GM18502 (cell line): ENCODE measurements around the gene KCNK17.

ENCODE experiments used
- ATAC-seq: cut with Tn5 transposase; IDR thresholded peaks from one replicate; pipeline ENCODE4 v1.9.1; 2021; ENCODE audit warnings: mild to moderate bottlenecking; ENCODE audit not compliant: unreplicated experiment, poor library complexity

KCNK17 gene, protein sequence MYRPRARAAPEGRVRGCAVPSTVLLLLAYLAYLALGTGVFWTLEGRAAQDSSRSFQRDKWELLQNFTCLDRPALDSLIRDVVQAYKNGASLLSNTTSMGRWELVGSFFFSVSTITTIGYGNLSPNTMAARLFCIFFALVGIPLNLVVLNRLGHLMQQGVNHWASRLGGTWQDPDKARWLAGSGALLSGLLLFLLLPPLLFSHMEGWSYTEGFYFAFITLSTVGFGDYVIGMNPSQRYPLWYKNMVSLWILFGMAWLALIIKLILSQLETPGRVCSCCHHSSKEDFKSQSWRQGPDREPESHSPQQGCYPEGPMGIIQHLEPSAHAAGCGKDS

DNA sequence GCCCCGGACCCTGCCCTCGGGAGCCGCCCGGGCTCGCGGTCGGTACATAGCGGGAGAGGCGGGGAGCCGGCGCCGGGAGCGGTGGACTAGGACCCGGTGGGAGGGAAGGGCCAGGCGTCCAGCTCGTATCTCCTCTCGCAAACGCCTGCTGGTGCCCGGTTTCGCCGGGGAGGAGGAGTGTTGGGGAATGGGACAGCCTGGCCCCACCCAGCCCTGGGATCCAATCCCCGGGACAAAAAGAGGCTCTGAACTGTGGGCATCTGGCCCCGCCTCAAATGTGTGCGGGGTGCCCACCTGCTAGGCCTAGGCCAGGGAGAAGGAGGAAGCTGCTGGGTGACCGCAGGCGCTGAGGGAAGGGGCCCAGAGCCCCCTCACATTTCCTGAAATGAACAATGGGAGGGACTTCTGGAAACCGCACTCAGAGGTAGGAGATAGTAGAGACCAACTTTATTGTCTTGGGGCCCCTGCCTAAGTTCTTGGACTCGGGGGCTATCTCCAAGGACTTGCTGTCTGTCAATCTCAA lies at the start of gene KCNK17:
Gene KCNK17, minus strand, starts transcription at position 147 of the 523 bp plus-strand sequence. Its CDS starts 99 bp downstream, at position 48.
- ATAC-seq = no peak

DNA sequence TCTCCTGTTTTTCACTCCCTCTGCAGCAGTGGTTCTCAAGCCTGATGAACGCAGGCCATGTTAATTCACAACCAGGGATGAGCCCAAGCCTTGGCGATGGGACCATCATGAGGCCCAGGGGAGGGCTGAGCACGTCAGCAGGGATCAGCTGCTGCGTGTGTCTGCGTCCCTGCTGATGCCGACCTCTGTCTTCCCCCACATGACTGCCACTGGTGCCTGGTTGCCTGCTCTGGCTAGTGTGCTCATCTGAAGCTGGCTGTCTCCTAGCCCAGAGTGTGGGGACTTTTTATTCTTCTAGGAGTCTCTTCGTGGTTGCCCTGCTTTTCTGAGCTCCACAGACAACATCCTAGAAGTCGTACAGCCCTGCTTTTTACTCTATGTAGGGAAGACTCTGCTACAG lies 49.1 kb upstream of the KCNK17 start:
- no peak for ATAC-seq

DNA sequence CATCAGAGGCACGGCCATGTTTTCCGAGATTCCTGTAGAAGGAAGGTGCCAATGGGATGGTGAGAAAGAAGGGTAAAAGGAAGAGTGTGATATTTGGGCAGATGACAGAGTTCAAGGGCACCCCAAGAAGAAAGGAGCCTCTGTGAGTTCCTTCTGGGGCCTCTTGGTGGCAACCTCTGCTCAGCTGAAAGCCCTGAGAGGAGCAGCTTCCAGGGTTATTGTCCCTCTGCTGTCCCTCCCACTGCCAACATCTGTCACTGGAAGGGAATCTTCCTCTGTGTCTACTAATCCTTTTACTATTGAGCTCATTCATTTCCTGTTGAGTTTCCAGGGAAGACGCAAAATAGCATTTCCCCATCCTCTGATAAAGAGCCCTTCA lies 48.3 kb upstream of the KCNK17 start:
- ATAC-seq = no peak

DNA sequence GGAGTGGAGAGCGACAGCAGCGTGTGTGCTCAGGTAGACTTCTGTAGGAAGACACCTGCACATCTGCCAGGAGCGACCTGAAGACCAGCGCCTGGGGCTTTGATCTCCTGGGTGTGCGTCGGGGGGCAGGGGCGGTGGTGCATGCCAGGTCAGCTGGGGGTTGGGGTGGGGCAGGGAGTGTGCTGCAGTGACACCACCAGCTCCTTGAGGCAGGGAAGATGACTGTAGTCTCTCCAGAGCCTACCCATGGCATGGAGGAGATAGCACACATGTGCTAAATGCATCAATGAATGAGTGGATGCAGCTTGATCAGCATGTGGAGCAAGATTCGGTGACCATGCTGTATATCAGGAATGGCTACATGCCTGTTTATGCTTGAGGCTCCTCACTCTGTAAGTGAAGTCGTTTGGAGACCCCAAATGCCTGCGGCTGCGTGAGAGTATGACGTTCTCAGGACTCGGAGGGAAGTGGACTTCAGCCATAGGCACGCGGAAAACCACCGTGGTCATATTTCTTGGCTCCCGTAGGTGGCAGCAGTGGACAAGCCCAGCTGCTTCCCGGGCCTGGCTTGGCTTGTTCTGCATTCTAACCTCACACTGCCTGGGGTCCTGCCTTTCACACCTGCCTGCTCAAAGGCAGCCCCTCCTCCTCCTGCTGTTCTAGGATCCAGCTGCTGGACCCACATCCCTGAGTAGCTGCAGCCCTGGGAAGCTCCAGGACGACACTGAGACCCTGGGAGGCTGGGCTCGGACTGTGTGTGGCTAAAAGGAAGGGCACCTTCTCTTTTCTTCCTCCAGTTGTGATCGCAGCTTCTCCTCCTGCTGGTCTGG lies 47.7 kb upstream of the KCNK17 start:
- ATAC-seq = no peak

DNA sequence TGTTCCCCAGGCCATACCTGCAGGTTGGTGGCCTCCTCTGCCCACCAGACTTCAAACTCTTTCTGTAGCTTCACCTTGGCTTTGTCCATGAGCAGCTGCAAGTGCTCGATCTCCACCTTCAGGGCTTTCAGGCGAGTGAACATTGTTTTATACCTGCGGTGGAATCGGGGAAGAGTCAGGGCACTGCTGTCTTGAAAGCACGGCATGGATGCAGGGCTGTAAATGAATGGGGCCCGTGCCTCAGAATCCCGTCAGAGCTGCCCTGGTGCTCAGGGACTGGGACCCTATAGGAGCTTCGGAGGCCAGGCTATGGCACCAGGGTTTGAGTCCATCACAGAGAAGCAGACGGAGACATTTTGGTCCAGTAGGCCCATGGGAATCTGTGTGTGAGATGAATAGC lies 46.2 kb upstream of the KCNK17 start:
- ATAC-seq = no peak

DNA sequence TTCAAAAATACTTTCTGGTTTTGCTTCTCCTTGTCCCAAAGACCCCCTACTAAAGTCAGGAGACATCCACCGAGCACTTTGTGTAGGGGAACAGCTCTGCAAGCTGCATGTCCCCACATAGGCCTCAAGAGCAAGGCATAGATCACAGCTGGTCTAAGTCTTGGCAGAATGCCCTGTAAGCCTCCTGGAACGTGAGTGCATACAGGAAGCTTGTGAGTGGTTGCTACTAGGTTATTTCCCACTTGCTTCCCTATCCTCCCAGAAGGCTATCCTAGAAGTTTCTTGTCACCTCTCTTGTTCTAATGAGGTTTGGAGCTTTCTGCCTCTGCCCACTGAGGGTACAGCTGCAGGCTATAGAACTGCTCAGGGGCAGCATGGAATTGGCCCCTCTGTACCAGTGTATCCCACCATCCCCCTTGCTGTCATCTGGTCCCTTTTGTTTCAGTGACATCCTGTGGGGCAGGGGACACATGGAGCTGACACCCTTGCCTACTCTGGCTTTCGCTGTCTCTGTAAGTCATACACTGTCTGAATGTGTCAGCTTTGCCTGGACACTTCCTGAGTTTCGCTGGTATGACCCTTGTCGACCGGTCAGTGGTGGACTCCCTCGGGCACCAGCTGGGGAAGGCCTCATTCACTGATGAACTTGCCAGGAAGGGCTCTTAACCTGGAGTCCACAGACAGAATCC lies 43.9 kb upstream of the KCNK17 start:
- no peak for ATAC-seq

DNA sequence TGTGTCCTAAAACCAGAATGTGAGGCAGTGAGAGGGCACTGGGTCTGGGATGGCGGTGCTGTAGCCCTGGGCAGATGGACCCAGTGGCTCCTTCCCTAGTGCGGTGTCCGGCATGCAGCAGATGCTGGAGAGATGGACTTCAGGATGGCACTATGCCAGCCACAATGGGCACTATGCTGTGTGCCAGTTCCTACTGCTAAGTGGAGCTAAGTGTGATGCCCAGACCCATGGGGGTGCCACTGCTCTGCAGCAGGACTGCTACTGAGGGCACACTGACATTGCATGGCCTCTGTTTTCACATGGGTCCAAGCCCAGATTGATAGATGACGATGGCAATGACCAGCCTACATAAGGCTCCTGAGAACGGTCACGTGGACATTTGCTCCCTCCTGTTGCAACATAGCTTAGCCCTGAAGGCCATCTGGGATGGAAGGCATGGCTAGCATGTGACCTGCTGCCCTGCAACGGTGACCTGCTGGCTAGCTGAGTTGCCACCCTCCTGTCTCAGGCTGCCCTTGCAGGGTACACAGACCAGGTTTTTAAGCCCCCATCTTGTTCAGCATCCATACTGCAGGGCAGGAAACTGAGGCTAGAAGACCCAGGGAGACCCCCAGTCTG lies 39.6 kb upstream of the KCNK17 start:
- no peak for ATAC-seq

DNA sequence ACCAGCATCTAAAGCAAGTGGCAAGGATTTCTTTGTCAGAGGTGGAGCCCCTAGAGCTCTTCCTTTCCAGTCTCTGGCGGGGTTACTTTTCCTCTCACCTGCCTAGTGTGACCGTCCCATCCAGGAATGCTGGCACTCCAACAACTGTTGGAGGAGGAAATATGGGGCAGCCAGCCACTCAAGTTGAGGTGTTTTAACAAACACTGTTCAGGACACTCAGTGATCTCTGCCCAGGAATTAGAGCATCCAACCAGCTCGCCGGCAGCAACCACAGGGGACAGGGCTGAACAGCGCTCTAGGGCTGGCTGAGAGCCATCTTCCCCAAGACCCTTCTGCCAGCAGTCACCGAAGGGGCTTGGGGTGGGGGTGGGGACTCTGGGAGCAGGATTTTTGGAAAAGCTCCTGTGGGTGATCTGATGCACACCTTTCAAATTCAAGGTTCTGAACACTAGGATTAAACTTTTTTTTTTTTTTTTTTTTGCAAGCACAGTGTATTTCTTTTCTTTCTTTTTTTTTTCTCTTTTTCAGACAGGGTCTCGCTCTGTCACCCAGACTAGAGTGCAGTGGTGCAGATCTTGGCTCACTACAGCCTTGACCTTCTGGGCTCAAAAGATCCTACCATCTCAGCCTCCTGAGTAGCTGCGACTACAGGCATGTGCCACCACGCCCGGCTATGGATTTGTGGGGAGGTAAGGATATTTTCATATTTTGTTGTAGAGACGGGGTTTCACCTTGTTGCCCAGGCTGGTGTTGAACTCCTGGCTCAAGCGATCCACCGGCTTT lies 36.7 kb upstream of the KCNK17 start:
- no peak for ATAC-seq

DNA sequence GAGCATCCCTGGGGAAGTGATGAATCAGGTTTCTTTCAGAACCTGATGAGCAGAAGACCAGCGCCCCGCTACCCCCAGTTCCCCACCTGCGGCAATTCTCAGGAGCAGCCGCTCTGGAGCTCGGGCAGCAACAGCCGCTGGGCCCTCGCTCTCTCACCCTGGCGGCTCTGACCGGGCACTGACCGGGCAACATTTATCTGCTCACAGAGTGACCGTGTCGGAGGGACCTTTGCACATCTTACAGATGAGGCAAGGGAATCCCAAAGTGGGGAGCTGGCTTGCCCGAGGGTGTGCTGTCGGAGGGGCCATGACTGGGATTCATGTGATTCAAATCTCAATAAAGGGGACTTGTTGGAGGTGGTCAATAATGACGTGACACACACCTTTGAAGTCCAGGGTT lies 34.5 kb upstream of the KCNK17 start:
- ATAC-seq = no peak

DNA sequence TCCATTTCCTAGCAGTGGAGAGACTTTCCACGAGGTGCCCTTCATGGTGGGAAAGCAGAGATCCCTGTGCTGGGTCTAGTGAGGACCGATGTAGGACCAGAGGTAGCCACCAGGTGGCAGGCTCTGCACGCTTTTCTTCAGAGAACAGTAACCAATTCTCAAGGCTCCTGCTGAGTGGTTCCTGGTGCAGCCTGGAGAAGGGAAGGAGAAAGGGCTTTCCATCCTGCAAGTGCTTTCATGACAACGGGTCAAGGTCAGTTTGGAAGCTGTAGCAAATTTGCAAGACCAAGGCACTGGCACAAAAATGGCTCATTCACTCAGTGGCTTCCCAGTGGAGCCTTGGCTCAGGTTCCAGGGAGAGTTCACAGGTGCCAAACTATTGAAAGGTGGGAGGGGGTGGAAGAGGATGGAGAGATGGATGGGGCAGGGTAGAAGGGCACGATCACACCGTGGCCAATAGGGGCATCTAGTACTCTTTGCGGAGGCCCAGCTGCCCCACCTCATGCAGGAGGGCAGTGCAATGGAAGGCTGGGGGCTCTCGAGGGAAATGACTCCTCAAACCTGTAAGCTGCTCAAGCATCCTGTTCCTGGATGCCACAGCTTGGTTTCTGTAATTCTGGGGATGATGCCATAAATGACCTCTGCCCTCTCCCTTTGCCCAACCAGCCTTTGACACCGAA lies 33.8 kb upstream of the KCNK17 start:
- ATAC-seq = no peak

DNA sequence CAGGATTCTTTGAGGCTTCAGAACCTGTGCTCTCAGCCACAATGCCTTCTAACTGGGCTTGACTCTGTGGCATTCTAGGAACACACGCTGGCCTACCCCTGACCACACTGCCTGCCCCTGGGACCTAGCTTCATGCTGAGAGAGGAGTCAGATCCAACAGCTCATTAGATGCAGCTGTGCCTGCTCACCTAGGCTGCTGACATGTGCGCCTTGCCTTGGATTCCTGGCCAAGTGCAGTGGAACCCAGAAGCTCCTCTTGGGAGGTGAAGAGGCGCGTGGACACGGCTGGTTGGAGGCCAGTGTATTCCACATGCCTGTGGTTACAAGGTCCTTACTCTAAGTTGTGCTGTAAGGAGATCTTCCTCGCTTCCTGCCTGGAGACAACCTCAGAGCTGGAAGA lies 33.0 kb upstream of the KCNK17 start:
- no peak for ATAC-seq

DNA sequence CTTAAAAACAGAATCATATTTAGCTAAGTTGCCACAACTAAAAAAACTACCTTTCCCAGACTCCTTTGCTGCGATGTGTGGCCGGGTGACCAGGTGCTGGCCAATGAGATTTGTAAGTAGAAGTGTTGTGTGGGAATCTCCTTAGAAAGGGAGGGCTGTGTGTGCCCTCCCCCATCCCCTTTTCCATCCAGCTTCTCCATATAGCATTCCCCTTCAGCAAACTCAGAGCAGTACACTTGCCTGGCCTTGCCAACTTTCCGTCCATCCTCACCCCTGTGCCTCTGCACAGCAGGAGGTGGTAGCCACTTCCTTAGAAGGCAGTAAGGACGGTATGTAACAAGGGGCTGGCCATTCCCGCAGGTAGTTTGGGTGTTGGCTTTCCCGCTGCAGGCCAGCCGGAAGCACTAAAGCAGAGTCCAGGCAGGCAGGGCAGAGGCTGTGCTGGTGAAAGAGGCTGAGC lies 30.6 kb upstream of the KCNK17 start:
- ATAC-seq = no peak

DNA sequence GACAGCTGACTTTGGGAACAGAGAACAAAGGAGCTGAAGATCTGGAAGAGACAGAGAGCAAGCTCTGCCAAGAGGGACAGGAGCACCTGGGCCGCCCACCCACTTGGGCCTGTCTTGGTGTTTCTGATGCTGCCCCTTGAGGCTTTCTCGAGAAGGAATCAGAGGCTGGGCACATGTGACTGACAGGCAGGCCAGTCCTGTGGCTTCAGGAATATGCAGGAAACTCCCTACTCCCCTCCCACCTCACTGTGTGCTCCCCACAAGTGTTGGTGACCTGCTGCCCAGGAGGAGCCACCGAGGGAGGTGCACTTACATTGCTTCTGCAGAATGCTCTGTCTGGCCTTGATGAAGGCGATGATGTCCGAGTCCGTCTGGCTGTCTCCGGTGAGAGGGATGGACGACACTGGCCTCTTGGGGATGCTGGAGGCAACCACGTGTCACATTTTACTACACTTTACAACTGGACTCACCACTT lies 29.2 kb upstream of the KCNK17 start:
- ATAC-seq = no peak

DNA sequence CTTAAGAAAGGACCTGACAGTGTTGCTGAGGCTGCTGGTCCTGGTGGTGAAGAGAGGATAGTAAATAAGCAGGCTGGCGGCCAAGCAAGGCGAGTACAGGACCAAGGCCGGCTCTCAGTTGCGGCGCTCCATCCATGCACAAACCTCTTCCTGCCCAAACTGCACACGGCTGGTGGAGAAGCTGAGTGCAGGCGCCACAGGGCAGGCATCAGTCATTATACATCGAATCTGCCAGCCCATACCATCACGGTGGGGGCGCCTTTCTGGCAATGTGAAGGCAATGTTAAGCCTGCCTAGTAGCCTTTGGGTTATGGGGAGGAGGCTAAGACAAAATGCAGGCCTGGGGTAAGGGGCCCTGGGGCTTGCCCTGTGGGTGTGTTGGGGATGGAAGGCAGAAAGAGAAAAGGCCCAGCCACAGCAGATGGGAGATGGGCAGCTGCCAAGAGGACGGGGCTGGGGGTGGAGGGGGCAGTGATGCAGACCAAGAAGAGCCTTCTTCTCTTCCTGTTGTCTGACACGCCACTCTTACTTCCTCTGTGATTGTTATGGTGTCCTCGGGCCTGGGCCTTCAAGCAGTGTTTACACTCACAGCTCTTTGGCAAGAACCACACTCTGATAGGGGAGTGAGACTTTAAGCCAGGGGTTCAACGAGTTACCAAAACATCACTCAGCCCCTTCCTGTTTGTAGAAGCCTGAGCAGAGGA lies 28.6 kb upstream of the KCNK17 start:
- peak; percentile 59 for ATAC-seq

DNA sequence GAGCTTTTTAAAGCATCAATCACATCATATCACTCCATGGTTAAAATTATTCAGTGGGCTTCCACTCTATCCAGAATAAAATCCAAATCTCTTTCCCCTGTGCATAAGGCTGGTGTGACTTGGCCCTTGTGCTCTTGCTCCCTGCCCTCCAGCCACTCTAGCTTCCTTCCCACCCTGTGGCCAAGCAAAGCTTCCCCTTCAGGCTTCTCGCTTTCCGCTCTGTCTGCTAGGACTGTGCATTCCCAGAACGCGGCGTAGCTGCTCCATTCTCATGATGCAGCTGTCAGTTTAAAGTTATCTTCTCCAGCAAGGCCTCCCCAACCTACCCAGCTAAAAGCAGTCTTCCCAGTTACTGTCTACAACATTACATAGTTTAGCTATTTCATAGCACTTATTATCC lies 27.7 kb upstream of the KCNK17 start:
- ATAC-seq = no peak

DNA sequence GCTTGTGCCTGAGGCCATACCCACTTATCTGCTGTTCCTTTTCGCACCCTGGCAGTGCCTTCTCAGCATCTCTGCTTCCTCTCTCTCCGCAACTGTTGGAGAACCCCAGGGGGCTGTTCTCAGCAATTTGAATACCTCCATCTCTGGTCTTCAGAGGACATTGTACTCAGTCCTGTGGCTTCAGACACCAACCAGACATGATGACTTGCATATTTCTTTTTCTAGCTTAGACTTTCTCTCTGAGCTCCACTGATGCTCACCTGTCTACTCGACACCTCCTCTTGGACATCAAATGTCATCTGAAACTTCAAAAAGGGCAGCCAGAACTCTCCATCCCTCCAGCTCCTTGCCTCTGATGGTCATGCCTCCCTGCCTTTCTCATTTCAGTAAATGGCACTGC lies 27.1 kb upstream of the KCNK17 start:
- no peak for ATAC-seq

DNA sequence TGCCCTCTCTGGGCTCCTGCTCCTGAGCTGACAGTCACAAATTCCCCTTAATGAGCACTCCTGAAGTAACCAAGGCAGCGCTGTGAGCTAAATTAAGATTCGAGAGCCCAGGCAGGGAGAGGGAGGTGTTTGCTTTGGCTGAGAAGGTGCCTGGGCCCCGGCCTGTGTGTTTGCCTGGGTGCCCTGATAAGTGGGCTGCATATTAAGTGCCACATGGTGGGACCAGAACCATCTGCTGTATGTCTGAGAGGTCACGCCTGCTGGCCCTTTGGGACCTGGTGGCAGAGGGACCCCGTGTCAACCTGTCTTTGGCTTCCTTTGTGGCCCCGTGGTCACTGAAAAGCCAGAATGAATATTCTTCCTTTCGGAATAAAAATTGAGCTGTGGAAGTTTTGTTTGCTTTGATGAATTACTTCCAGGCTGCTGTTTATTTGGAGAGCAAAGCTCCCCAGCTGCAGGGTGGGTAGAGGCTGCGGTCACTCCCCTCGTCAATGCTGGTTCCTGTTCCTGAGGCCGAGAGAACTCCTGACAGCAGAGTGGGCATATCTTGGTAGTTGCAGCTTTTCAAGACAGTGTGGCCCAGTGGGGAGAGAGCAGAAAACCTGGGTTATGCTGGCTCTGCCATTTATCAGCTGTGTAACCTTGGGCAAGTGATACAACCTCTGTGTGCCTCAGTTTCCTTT lies 25.8 kb upstream of the KCNK17 start:
- ATAC-seq = no peak
